AG10803 (cell line): Measurements from ENCODE around the gene FANCI.

Source experiments
- DNase-seq: peaks from one replicate; pipeline ENCODE4 v3.0.0; 2010; ENCODE audit warnings: low read depth
- H3K4me3 ChIP-seq: 2 replicates; pipeline ENCODE4 v1.5.1; 2011; ENCODE audit warnings: mild to moderate bottlenecking, low read length, control low read depth
- TF ChIP-seq, protein P1 (sequence below): conservative IDR thresholded peaks from 2 replicates; pipeline ENCODE4 v1.5.1; 2011; ENCODE audit warnings: mild to moderate bottlenecking, low read length, control low read depth, inconsistent platforms

FANCI gene

DNA sequence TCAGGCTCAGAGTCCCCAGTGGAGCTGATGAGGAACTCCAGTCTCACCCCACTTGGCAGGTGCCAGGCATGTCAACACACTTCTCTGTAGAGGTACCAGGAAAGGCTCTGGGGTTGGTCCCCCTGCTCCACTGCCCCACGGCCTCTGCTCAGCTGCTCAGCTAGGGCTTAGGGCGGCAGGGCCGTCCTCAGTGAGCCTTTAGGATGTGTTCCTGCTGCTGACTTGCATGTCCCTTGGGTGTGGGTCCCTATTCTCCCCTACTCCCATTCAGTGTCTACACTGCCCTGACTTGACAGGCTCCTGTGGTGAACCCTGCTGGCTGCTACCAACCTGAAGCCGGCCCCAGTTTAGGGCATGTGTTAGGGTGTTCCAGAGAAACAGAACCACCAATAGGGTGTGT lies 108.7 kb downstream of the FANCI start:
- DNase-seq = no peak
- H3K4me3 ChIP-seq = no peak overlapping the region
- TF ChIP-seq, protein P1, sequence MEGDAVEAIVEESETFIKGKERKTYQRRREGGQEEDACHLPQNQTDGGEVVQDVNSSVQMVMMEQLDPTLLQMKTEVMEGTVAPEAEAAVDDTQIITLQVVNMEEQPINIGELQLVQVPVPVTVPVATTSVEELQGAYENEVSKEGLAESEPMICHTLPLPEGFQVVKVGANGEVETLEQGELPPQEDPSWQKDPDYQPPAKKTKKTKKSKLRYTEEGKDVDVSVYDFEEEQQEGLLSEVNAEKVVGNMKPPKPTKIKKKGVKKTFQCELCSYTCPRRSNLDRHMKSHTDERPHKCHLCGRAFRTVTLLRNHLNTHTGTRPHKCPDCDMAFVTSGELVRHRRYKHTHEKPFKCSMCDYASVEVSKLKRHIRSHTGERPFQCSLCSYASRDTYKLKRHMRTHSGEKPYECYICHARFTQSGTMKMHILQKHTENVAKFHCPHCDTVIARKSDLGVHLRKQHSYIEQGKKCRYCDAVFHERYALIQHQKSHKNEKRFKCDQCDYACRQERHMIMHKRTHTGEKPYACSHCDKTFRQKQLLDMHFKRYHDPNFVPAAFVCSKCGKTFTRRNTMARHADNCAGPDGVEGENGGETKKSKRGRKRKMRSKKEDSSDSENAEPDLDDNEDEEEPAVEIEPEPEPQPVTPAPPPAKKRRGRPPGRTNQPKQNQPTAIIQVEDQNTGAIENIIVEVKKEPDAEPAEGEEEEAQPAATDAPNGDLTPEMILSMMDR = no peak

DNA sequence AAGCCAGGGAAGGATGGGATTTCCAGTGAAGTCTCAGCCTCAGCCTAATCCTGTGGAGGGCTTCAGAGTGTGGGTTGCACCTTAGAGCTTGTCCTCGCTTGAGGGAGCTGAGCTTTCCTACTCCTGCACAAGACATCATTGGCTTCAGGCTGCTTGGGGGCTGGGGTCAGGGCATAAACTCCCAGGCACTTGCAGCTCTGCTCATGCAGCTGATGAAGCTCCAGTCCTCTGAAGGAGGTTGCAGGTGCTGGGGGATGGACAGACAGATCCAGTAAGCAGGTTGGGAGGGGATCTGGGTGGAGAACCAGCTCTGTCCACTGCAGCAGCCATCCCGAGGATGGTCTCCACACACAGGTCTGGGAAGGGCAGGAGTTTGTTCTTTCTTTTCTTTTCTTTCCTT lies 110.2 kb downstream of the FANCI start:
- no peak overlapping the region for H3K4me3 ChIP-seq
- no peak for DNase-seq
- TF ChIP-seq, protein P1 = no peak

DNA sequence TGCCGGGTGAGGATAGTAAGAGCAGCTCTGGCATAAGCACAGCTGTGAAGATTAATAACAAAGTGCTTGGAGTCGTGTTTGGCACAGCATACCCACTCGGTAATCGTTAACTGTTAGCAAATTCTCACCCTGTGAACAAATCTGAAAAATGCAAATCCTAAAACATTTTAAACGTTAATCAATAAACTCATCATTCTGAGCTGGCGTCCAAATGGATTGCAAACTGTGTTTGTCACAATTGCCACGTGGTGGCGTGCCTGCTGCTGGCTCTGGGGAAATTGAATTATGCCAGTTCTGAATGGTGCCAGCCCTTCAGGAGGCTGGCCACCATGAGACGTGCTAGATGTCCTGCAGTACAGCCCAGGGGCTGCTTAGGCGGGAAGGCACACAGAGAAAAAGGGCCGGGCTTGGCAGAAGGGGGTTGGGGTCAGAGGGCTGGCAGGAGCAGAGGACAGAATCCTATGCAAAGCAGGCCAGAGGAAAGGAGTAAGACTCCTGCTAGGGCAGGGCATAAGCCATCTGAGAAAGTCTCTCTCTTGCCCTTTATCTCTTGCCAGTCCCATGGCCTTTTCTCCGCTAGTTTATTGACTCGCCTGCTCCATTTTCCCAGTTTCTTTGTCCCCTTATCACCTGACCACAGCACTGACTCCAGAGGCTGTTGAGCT lies 113.0 kb downstream of the FANCI start:
- TF ChIP-seq, protein P1 = peak; percentile 50
- DNase-seq = no peak
- no peak overlapping the region for H3K4me3 ChIP-seq

DNA sequence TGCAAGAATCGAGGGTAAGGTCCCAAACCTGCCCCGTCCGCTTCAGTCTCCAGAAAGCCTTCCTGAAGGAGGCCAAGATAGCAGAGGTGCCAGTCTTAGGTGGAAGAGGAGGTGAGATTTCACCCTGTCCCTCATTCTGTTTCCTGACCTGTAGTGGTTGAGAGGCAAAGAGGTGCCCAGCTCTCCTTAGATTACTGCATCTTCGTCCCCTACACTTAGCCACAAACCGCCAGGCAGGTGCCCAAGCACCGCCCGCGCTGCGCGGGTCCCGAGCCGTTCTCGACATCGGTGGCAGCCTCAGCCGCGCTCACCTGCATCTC lies 114.6 kb downstream of the FANCI start:
- H3K4me3 ChIP-seq = peak overlapping the region; percentile 62; the same call in 1 of the 2 replicates
- no peak for DNase-seq
- TF ChIP-seq, protein P1 = no peak

DNA sequence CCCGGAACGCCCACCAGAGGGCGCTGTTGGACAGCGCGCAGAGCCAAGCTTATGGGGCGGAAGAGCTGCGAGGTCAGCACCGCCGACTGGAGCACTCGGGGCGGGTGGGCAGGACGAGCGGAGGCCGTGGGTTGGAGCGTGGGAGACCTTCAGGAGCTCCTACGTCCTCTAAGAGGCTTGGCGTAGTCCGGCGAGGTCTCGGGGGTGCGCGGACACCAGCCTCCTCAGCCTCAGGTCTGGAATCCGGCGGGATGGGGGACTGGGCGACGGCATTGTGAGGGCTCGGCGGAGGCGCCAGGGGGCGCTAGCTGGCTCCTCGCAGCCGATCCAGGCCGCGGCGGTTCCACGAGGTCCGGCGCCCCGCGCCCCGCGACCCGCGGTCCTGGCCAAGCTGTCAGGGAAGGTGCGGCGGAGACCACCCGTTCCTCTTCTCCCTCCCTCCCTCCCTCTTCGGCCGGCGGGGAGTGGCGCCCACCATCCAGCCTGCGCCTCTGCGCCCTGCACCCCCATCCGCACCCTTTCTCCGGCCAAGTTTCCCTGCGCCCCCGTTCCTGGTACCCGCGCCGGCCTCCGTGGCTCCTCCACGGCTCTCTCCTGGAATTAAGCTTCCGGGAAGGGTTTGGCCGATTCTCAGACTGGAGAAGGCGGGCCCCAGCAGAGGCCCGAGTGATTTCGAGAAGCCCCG lies 115.1 kb downstream of the FANCI start:
- TF ChIP-seq, protein P1 = peak; percentile 62

DNA sequence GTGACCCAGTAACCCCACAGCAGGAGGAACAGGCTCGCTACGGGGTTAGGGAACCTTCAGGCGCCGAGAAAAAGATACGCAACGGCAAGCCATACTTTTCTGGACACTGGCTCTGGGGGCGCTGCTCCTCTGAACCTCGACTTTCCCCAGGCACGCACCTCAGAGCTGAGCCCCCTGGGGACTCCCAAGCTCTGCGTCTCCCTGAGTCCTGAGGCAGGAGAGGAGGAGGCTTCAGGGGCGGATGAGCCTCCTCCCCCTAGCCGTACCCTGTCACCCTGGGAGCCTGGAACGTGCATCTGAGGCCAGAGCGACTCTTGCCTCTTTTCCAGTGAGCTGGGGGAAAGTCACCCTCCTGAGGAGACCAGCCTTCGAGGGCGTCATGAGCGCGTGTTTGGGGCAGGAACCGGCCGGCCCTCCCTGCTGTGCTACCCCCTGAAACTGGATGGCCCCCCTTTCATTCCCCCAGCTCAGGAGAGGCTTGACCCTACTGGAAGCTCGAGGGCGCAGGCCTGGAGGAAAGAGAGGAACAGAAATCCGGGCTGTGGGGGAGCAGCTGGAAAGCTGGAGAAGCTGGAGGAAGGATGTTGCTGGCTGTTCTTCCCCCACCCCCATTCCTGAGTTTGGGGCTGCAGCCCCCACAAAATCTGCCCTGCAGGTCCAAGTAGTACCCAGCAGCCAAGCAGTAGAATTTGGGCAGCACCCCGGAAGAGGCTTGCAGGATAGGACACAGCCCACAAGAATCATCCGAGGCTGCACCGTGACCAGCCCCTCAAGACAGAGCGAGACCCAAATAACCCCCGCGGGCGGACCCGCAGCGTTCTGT lies 115.9 kb downstream of the FANCI start:
- no peak overlapping the region for H3K4me3 ChIP-seq
- no peak for DNase-seq
- TF ChIP-seq, protein P1 = no peak; the same call in 1 of the 2 replicates

More for the DNA sequence above, 115.1 kb downstream of the FANCI start:
- H3K4me3 ChIP-seq = peak overlapping the region; percentile 62
- DNase-seq = peak; percentile 57
